Subcutaneous abdominal adipose tissue (tissue), 5 donors: ENCODE results near the gene PGA5.
"Not testable (repeated sequence)": the region's sequence is repeated elsewhere in the genome, so short reads cannot be mapped to it uniquely, and the experiment has no call there.

ENCODE experiments used
- H3K27ac ChIP-seq: one replicate; pipeline ENCODE4 v1.7.0; 2013; ENCODE audit warnings: low read depth, mild to moderate bottlenecking, inconsistent platforms, low read length, moderate library complexity
- H3K27me3 ChIP-seq, 5 donors: one replicate each; pipeline ENCODE4 v1.7.0; 2013; ENCODE audit warnings: low read length in 5 of 5, inconsistent platforms in 1 of 5; ENCODE audit not compliant: control insufficient read depth in 5 of 5, insufficient read depth in 4 of 5
- H3K36me3 ChIP-seq, 5 donors: one replicate each; pipeline ENCODE4 v1.7.0; 2013; ENCODE audit warnings: low read length in 5 of 5; ENCODE audit not compliant: control insufficient read depth in 5 of 5, insufficient read depth in 5 of 5
- H3K4me1 ChIP-seq, 5 donors: one replicate each; pipeline ENCODE4 v1.7.0; 2013; ENCODE audit warnings: low read length in 5 of 5, mild to moderate bottlenecking in 3 of 5, moderate library complexity in 1 of 5; ENCODE audit not compliant: control insufficient read depth in 5 of 5, insufficient read depth in 5 of 5
- H3K4me3 ChIP-seq, 5 donors: one replicate each; pipeline ENCODE4 v1.7.0; 2013; ENCODE audit warnings: low read length in 5 of 5, low read depth in 1 of 5
- H3K9ac ChIP-seq, 5 donors: one replicate each; pipeline ENCODE4 v1.7.0; 2013; ENCODE audit warnings: low read length in 5 of 5, mild to moderate bottlenecking in 4 of 5, moderate library complexity in 3 of 5
- H3K9me3 ChIP-seq, 5 donors: one replicate each; pipeline ENCODE4 v1.7.0; 2013; ENCODE audit warnings: low read length in 5 of 5; ENCODE audit not compliant: control insufficient read depth in 5 of 5
- donor health status: healthy.
- donor health status: healthy.
- donor health status: healthy.
- donor health status: healthy.
- donor health status: healthy.

PGA5 gene

GRCh38 chr11:61240875-61241274, at the start of gene PGA5:
PGA5 (plus strand) TSS chr11:61241175; CDS start chr11:61241227, 52 bp downstream.
- not testable (repeated sequence) for H3K36me3 ChIP-seq, H3K4me3 ChIP-seq, H3K4me1 ChIP-seq, H3K27me3 ChIP-seq, H3K9me3 ChIP-seq, H3K27ac ChIP-seq, H3K9ac ChIP-seq

DNA sequence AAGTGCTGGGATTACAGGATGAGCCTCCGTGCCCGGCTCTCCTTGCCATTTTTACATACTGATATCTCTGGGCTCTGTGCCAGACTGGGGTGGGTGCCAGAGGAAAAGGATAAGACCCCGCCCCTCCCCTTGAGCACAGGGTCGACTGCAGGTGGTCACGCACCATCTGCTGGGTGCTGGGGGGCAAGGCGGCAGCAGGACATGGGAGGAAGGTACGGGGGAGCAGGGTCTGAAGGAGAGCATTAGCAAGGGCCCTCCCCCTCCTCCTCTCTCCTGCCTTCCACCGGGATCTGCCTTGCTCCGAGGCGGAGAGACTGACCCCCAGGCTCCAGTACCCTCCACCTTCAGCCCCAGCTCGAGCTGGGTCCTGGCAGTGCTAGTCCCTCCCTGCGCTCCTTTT, 47.4 kb upstream of the PGA5 start:
- Histone ChIP-seq H3K27ac (no peak overlapping the region), H3K27me3 (peaks cover 0 to 4% (median 0%) of the 10 kb centered on the region in 5 donors), H3K4me3 (no peak overlapping the region), H3K9me3 (peaks cover 0 to 5% (median 3%) of the 10 kb centered on the region in 5 donors), H3K4me1 (no peaks in the 10 kb centered on the region), H3K36me3 (no peaks in the 10 kb centered on the region), H3K9ac (no peak overlapping the region)

DNA sequence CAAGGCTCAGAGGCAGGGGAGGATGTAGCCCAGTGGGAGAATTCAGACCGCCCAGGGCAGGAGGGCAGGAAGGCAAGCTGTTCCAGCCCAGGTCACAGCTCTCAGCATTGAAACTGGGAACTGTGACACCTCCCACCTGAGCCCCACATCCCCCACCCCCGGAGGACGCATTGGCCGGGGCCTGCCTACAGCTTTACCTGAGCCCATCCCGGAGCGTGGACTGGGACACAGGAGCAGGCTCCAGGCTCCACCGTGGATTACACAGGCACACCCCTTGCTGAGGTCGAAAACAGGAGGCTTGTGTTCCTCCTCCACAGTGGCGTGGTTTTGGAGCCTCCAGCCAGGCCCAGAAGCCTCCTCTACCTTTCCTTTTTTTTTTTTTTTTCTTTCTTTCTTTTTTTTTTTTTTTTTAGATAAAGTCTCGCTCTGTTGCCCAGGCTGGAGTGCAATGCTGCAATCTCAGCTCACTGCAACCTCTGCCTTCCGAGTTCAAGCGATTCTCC, 46.8 kb upstream of the PGA5 start:
- peaks cover 0 to 9% (median 9%) of the 10 kb centered on the region in 5 donors for H3K9me3 ChIP-seq
- no peak overlapping the region for H3K4me3 ChIP-seq
- no peak overlapping the region for H3K27ac ChIP-seq
- no peaks in the 10 kb centered on the region for H3K4me1 ChIP-seq
- peaks cover 0 to 4% (median 0%) of the 10 kb centered on the region in 5 donors for H3K27me3 ChIP-seq
- no peak overlapping the region for H3K9ac ChIP-seq
- H3K36me3 ChIP-seq = no peaks in the 10 kb centered on the region

DNA sequence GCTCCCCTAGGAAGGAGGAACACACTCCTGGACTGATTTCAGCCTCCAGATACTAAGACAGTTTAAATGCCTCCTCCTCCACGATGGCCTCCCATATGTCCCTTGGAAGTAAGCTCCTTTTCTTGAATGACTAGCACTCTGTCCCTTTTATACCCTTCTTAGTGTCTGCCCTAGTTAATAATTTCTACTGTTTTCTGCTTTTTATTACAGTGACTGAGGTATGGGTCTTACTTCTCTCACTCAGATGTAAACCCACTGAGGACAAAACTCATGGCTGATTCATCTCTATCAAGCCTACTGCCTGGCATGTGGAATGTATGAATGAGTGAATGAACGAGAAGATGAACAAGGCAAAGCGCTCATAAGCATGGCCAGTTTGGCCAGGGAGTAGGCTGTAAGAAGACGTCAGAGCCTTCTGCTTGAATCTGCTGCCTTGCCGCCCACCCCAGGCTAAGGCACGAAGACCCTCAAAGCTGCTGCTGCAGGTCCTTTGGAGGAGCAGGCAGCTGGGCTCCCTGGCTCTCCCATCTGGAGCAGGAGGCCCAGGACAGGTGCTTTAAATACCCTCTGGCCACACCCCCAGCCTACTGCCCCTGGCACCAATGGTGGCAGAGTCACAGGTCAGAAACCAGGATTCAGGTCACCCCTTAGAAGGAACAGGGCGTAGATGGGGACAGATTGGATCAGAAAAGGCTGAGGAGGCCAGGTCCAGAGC, 45.8 kb upstream of the PGA5 start:
- no peak overlapping the region for H3K27ac ChIP-seq
- H3K4me1 ChIP-seq = no peaks in the 10 kb centered on the region
- H3K36me3 ChIP-seq = no peaks in the 10 kb centered on the region
- H3K9me3 ChIP-seq = peaks cover 0 to 12% (median 11%) of the 10 kb centered on the region in 5 donors
- H3K27me3 ChIP-seq = peaks cover 0 to 4% (median 0%) of the 10 kb centered on the region in 5 donors
- H3K9ac ChIP-seq = no peak overlapping the region
- H3K4me3 ChIP-seq = no peak overlapping the region

GRCh38 chr11:61195719-61196118, 45.3 kb upstream of the PGA5 start:
- Histone ChIP-seq H3K9ac (no peak overlapping the region), H3K9me3 (peaks cover 0 to 12% (median 11%) of the 10 kb centered on the region in 5 donors), H3K27me3 (peaks cover 0 to 4% (median 0%) of the 10 kb centered on the region in 5 donors), H3K36me3 (no peaks in the 10 kb centered on the region), H3K4me3 (no peak overlapping the region), H3K4me1 (no peaks in the 10 kb centered on the region), H3K27ac (no peak overlapping the region)

DNA sequence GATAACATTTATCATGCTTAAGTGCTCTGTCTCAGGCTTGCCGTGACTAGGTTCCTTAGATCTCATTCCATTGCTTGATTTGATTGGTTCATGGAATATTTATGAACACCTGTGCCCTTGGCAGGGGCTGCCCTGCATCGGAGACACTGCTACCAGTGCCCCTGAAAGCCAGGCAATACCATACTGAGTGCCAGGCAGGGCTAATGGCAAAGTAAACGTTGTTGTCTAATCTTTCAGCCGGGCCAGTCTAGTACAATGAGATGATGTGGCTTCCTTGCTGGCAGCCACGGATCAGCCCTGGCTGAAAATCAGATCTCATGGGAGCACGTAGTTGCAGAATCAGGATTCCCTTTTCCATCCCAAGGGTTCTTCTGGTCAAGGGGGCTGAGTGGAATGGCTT, 42.6 kb upstream of the PGA5 start:
- Histone ChIP-seq H3K36me3 (no peaks in the 10 kb centered on the region), H3K9ac (no peak overlapping the region), H3K4me3 (no peak overlapping the region), H3K4me1 (no peaks in the 10 kb centered on the region), H3K9me3 (peaks cover 0 to 12% (median 11%) of the 10 kb centered on the region in 5 donors), H3K27ac (no peak overlapping the region), H3K27me3 (peaks cover 0 to 6% (median 0%) of the 10 kb centered on the region in 5 donors)

DNA sequence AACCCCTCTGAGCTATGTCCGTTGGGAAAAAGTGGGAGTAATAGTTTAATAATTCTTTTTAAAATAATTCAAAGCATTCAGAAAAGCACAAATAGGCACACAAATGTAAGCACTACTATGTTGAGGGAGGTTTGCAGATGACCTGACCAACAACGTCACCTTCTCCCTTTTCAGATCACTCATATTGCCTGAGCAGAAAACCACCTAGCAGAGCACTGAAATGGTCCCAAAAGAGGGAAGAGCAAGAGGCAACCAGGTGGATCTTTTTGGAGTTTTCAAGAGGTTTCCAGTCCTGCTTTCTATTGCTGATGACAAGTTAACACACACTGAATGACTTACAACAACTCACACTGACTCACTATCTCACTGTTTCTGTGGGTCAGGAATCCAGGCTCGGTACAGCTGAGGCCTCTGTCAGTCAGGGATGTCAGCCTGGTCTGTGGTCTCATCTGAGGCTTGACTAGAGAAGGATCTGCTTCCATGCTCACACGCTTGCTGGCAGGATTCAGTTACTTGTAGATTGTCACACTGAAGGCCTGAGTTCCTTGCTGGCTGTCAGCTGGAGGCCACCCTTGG, 41.9 kb upstream of the PGA5 start:
- no peak overlapping the region for H3K27ac ChIP-seq

DNA sequence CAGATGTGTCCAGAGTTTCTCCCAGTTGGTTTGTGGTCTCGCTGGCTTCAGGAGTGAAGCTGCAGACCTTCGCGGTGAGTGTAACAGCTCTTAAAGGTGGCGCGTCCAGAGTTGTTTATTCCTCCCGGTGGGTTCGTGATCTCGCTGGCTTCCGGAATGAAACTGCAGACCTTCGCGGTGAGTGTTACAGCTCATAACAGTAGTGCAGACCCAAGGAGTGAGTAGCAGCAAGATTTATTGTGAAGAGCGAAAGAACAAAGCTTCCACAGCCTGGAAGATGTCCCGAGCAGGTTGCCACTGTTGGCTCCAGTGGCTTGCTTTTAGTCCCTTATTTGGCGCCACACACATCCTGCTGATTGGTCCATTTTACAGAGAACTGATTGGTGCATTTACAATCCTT, 39.5 kb upstream of the PGA5 start:
- Histone ChIP-seq H3K27ac (no peak overlapping the region), H3K9me3 (peaks cover 0 to 12% (median 11%) of the 10 kb centered on the region in 5 donors), H3K4me1 (no peaks in the 10 kb centered on the region)

More for the DNA sequence above, 41.9 kb upstream of the PGA5 start:
- no peak overlapping the region for H3K4me3 ChIP-seq
- peaks cover 0 to 12% (median 11%) of the 10 kb centered on the region in 5 donors for H3K9me3 ChIP-seq
- no peaks in the 10 kb centered on the region for H3K36me3 ChIP-seq
- H3K9ac ChIP-seq = no peak overlapping the region
- peaks cover 0 to 2% (median 0%) of the 10 kb centered on the region in 5 donors for H3K27me3 ChIP-seq
- no peaks in the 10 kb centered on the region for H3K4me1 ChIP-seq

GRCh38 chr11:61202950-61203746, 37.8 kb upstream of the PGA5 start, which contains the start of gene PGA3:
PGA3 (plus strand) TSS chr11:61203515; CDS start chr11:61203565, 50 bp downstream.
- H3K4me3 ChIP-seq, H3K36me3 ChIP-seq, H3K27ac ChIP-seq, H3K4me1 ChIP-seq, H3K9ac ChIP-seq, H3K27me3 ChIP-seq: not testable (repeated sequence)
- peaks cover 0 to 12% (median 11%) of the 10 kb centered on the region in 5 donors for H3K9me3 ChIP-seq

More for the DNA sequence above, 39.5 kb upstream of the PGA5 start:
- no peak overlapping the region for H3K4me3 ChIP-seq
- no peak overlapping the region for H3K9ac ChIP-seq
- no peaks in the 10 kb centered on the region for H3K36me3 ChIP-seq
- peaks cover 0 to 2% (median 0%) of the 10 kb centered on the region in 5 donors for H3K27me3 ChIP-seq
